Colonic mucosa (tissue), 4 donors: ENCODE data around the gene COQ8A. TPM values are rescaled to one million over a fixed set of nuclear protein-coding genes. Genes with fewer than 3 reads are reported as not detected.

ENCODE experiments used
- DNase-seq: peaks from one replicate; pipeline ENCODE4 v3.0.0-alpha.2; 2020
- H3K27ac ChIP-seq: fragments of 200-600 bp; one replicate; pipeline ENCODE4 v1.8.0; 2021
- H3K27me3 ChIP-seq: fragments of 200-600 bp; one replicate; pipeline ENCODE4 v1.8.0; 2021
- H3K36me3 ChIP-seq: fragments of 200-600 bp; one replicate; pipeline ENCODE4 v1.8.0; 2021
- H3K4me1 ChIP-seq: fragments of 200-600 bp; one replicate; pipeline ENCODE4 v1.8.0; 2021; ENCODE audit warnings: mild to moderate bottlenecking
- H3K4me3 ChIP-seq: fragments of 200-600 bp; one replicate; pipeline ENCODE4 v1.8.0; 2021
- H3K9ac ChIP-seq, 2 donors: one replicate each; pipeline ENCODE4 v1.7.0; 2013; ENCODE audit warnings: control low read depth in 2 of 2, low read depth in 2 of 2, low read length in 2 of 2
- H3K9me3 ChIP-seq: fragments of 200-600 bp; one replicate; pipeline ENCODE4 v1.8.0; 2021
- intact Hi-C: fragments of 100-400 bp; cut with DNase I; formaldehyde crosslinking; loops from one replicate; pipeline ENCODE4 v1.14.1; 2022
- total RNA-seq, 2 donors: library from RNA; stranded (reverse); fragmentation: NEBNext Ultra II Directional in 1 of 2; extraction: Animal tissue kit (Norgen Biotek cat#: 25700) in 1 of 2; gene quantifications; one replicate each; pipeline ENCODE4 v1.2.1, GENCODE V29; 2021
- TF ChIP-seq, protein P1 (sequence below): fragments of 200-600 bp; IDR thresholded peaks from one replicate; pipeline ENCODE4 v1.8.0; 2022; ENCODE audit warnings: antibody characterized with exemption, mild to moderate bottlenecking
- donor health status: healthy.
- donor health status: DM: no; HTN: no; CAD: no.
- donor health status: DM: no; HTN: no; CAD: no.

COQ8A gene
- 10 to 100 TPM; 56.3 to 58.1 TPM for total RNA-seq

GRCh38 chr1:226940029-226940805, at the start of gene COQ8A:
Gene COQ8A (plus strand): TSS chr1:226940294. CDS start chr1:226961386, 21,092 bp downstream.
- no peaks in the 10 kb centered on the region for H3K36me3 ChIP-seq
- no peaks in the 10 kb centered on the region for H3K9me3 ChIP-seq
- H3K27me3 ChIP-seq: no peaks in the 10 kb centered on the region
- H3K9ac ChIP-seq: peak within 1 kb of the TSS; percentile 95 to 97
- H3K27ac ChIP-seq: peak within 1 kb of the TSS; percentile 98
- intact Hi-C loops: no loop called here
- peaks cover 21% of the 10 kb centered on the region for H3K4me1 ChIP-seq
- peak within 1 kb of the TSS; percentile 90 for H3K4me3 ChIP-seq
- DNase-seq: peak; percentile 99
- TF ChIP-seq, protein P1, sequence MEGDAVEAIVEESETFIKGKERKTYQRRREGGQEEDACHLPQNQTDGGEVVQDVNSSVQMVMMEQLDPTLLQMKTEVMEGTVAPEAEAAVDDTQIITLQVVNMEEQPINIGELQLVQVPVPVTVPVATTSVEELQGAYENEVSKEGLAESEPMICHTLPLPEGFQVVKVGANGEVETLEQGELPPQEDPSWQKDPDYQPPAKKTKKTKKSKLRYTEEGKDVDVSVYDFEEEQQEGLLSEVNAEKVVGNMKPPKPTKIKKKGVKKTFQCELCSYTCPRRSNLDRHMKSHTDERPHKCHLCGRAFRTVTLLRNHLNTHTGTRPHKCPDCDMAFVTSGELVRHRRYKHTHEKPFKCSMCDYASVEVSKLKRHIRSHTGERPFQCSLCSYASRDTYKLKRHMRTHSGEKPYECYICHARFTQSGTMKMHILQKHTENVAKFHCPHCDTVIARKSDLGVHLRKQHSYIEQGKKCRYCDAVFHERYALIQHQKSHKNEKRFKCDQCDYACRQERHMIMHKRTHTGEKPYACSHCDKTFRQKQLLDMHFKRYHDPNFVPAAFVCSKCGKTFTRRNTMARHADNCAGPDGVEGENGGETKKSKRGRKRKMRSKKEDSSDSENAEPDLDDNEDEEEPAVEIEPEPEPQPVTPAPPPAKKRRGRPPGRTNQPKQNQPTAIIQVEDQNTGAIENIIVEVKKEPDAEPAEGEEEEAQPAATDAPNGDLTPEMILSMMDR: no peak

DNA sequence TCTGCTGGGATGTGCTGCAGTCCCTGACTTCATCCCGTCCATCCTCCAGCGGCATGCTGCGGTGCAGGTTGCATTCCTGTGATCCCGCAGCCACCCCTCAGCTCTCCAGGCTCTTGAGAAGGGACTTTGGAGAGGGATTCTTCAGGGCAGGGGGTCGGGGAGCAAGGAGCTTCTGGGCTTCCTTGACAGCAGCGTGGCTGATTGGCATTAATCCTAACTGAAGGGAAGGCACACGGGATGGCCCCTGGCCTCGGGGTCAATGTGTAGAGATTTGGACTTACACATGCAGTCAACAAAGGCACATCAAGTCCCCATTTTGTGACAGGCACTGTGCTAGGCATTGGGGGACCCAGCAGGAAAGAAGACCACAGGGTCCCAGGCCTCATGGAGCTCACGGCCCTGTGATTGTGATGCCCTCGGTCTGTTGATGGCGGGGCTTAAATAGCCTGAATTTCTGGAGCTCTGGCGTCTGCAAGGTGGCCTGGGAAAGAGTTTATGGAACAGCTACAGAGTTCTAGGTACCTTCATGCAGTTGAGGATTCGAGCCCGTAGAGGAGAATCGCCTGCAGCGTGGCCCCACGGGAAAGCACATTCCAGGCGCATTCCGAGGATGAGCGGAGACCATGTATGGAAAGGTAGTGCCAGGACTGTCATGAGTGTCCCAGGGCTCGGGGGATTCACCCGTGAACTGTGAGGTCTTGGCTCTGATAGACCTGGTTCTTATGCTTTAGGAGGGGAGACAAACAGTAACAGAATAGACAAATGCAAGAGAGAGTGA, 49.6 kb upstream of the COQ8A start:
- Histone ChIP-seq H3K27me3 (no peaks in the 10 kb centered on the region), H3K4me1 (no peaks in the 10 kb centered on the region), H3K4me3 (no peak overlapping the region), H3K27ac (no peak overlapping the region), H3K9ac (no peak overlapping the region), H3K9me3 (no peaks in the 10 kb centered on the region), H3K36me3 (no peaks in the 10 kb centered on the region)
- TF ChIP-seq, protein P1: no peak
- no peak for DNase-seq
- intact Hi-C loops: no loop called here

DNA sequence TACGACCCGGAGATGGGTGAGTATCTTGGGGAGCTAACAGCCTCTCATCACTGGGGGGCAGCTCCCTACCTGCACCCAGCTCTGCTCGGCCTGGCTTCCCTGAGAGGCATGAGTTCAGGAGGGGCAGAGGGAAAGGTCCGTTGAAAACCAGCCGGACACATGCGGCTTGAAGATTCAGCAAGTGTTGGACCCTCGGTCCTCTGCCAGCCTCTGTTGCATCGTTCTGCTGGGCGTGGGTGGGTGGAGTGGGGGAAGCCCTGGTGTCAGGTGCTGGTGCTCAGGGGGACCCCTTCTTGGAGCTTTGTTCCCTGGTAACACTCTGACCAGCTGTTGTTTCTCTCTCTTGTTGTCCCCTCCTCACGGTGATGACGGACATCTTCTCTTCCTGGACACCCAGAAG, 48.7 kb upstream of the COQ8A start:
- intact Hi-C loops: no loop called here
- H3K4me3 ChIP-seq: no peak overlapping the region
- H3K9ac ChIP-seq: no peak overlapping the region
- H3K36me3 ChIP-seq: no peaks in the 10 kb centered on the region
- TF ChIP-seq, protein P1: no peak
- no peaks in the 10 kb centered on the region for H3K9me3 ChIP-seq
- no peaks in the 10 kb centered on the region for H3K27me3 ChIP-seq
- DNase-seq: no peak
- no peaks in the 10 kb centered on the region for H3K4me1 ChIP-seq
- H3K27ac ChIP-seq: no peak overlapping the region

GRCh38 chr1:226891846-226892523, 48.1 kb upstream of the COQ8A start:
- Histone ChIP-seq H3K27me3 (no peaks in the 10 kb centered on the region), H3K4me1 (no peaks in the 10 kb centered on the region), H3K36me3 (no peaks in the 10 kb centered on the region), H3K9me3 (no peaks in the 10 kb centered on the region), H3K27ac (no peak overlapping the region), H3K9ac (no peak overlapping the region), H3K4me3 (no peak overlapping the region)
- no peak for DNase-seq
- intact Hi-C loops: no loop called here
- TF ChIP-seq, protein P1: no peak

DNA sequence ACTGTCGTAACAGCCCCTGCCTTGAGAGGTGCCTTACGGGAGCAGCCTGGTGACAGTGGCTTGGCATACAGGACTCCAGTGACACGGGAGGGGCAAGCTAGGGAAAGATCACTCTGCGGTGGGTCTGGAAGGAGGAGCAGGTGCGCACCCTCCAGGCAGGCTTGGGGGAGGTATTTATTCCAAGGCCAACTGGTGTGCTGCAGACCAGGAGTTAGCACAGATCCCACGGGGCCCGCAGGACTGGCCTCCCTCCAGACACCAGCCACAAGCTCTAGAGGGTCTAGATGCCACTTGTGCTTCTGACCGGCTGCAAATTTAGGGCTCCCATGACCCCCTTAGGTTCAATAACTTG, 47.6 kb upstream of the COQ8A start:
- no peak for DNase-seq
- no peaks in the 10 kb centered on the region for H3K36me3 ChIP-seq

More for the DNA sequence above, 47.6 kb upstream of the COQ8A start:
- Histone ChIP-seq H3K9me3 (no peaks in the 10 kb centered on the region), H3K4me1 (no peaks in the 10 kb centered on the region), H3K9ac (no peak overlapping the region), H3K27me3 (no peaks in the 10 kb centered on the region), H3K4me3 (no peak overlapping the region), H3K27ac (no peak overlapping the region)
- intact Hi-C loops: no loop called here
- TF ChIP-seq, protein P1: no peak
